Central memory CD4-positive, alpha-beta T cell (primary cell): Measurements from ENCODE around the gene MRPL53.

ENCODE experiments used
- DNase-seq: peaks from one replicate; pipeline ENCODE4 v3.0.0; 2022
- total RNA-seq, 3 experiments: gene quantifications; one replicate each; lab custom pipeline; 2026; lab: John Stamatoyannopoulos, UW

Gene MRPL53
- 0.04 to 0.19 (median 0.05) reads per million in 3 experiments for total RNA-seq

GRCh38 chr2:74472086-74472944 is at the start of gene MRPL53:
Gene MRPL53, minus strand, starts transcription at chr2:74472680. Its CDS starts 20 bp downstream, at chr2:74472660.
- DNase-seq: peak; percentile 95

- DNase-seq: no peak
Observed at GRCh38 chr2:74516650-74517049, 44.2 kb upstream of the MRPL53 start.

GRCh38 chr2:74515981-74516633 is 43.6 kb upstream of the MRPL53 start:
- peak; percentile 66 for DNase-seq

GRCh38 chr2:74515271-74515980 is 42.9 kb upstream of the MRPL53 start:
- no peak for DNase-seq

GRCh38 chr2:74514368-74515270 is 42.1 kb upstream of the MRPL53 start, which contains the start of gene TLX2:
Gene TLX2, plus strand, starts transcription at chr2:74514450. Its CDS starts 357 bp downstream, at chr2:74514807.
- DNase-seq: no peak

GRCh38 chr2:74513605-74514367 is 41.3 kb upstream of the MRPL53 start:
- no peak for DNase-seq

GRCh38 chr2:74512744-74513604 is 40.5 kb upstream of the MRPL53 start:
- DNase-seq: no peak

GRCh38 chr2:74511104-74511989 is 38.9 kb upstream of the MRPL53 start:
- DNase-seq: no peak

- no peak for DNase-seq
Observed at GRCh38 chr2:74510272-74510671, 37.8 kb upstream of the MRPL53 start.

GRCh38 chr2:74507926-74508520 is 35.5 kb upstream of the MRPL53 start:
- no peak for DNase-seq

- peak; percentile 97 for DNase-seq
Observed at GRCh38 chr2:74507145-74507925, 34.9 kb upstream of the MRPL53 start, which contains the start of gene PCGF1. Gene PCGF1, minus strand, starts transcription at chr2:74507695. Its CDS starts 27 bp downstream, at chr2:74507668.

GRCh38 chr2:74505448-74506246 is 33.2 kb upstream of the MRPL53 start:
- no peak for DNase-seq

- no peak for DNase-seq
Observed at GRCh38 chr2:74504591-74504990, 32.1 kb upstream of the MRPL53 start.

GRCh38 chr2:74503506-74504475 is 31.3 kb upstream of the MRPL53 start:
- DNase-seq: no peak

- no peak for DNase-seq
Observed at GRCh38 chr2:74502720-74503505, 30.4 kb upstream of the MRPL53 start.
